ENCODE data around the gene EPB41L3.

Gene EPB41L3

GRCh38 chr18:5451871-5452270, 91.9 kb downstream of the EPB41L3 start:
- no peak for DNase-seq (ENCODE audit: low read depth)

- DNase-seq (ENCODE audit: low read depth), result no peak
Measured at GRCh38 chr18:5451150-5451549, 92.6 kb downstream of the EPB41L3 start.

- no peak for DNase-seq (ENCODE audit: low read depth)
Measured at GRCh38 chr18:5449858-5450509, 93.8 kb downstream of the EPB41L3 start.

- no peak for DNase-seq (ENCODE audit: low read depth)
Measured at GRCh38 chr18:5447442-5447841, 96.4 kb downstream of the EPB41L3 start.

GRCh38 chr18:5444847-5445246, 99.0 kb downstream of the EPB41L3 start:
- DNase-seq (ENCODE audit: low read depth), result no peak

- no peak for DNase-seq (ENCODE audit: low read depth)
Measured at GRCh38 chr18:5444269-5444668, 99.5 kb downstream of the EPB41L3 start.

- no peak for DNase-seq (ENCODE audit: low read depth)
Measured at GRCh38 chr18:5439986-5440696, 103.7 kb downstream of the EPB41L3 start.

- DNase-seq (ENCODE audit: low read depth), result no peak
Measured at GRCh38 chr18:5434425-5434824, 109.4 kb downstream of the EPB41L3 start.

GRCh38 chr18:5431836-5432575, 111.8 kb downstream of the EPB41L3 start:
- no peak for DNase-seq (ENCODE audit: low read depth)

GRCh38 chr18:5430131-5430530, 113.7 kb downstream of the EPB41L3 start:
- no peak for DNase-seq (ENCODE audit: low read depth)

- no peak for DNase-seq (ENCODE audit: low read depth)
Measured at GRCh38 chr18:5429681-5430080, 114.1 kb downstream of the EPB41L3 start.

- DNase-seq (ENCODE audit: low read depth), result no peak
Measured at GRCh38 chr18:5425721-5426120, 118.1 kb downstream of the EPB41L3 start.

GRCh38 chr18:5424903-5425664, 118.7 kb downstream of the EPB41L3 start:
- no peak for DNase-seq (ENCODE audit: low read depth)

GRCh38 chr18:5422626-5423025, 121.2 kb downstream of the EPB41L3 start:
- no peak for DNase-seq (ENCODE audit: low read depth)

GRCh38 chr18:5421981-5422380, 121.8 kb downstream of the EPB41L3 start:
- no peak for DNase-seq (ENCODE audit: low read depth)

GRCh38 chr18:5420906-5421305, 122.9 kb downstream of the EPB41L3 start:
- no peak for DNase-seq (ENCODE audit: low read depth)

GRCh38 chr18:5419601-5420000, 124.2 kb downstream of the EPB41L3 start:
- no peak for DNase-seq (ENCODE audit: low read depth)

GRCh38 chr18:5419030-5419429, 124.8 kb downstream of the EPB41L3 start:
- no peak for DNase-seq (ENCODE audit: low read depth)

GRCh38 chr18:5417342-5417741, 126.5 kb downstream of the EPB41L3 start:
- no peak for DNase-seq (ENCODE audit: low read depth)

- no peak for DNase-seq (ENCODE audit: low read depth)
Measured at GRCh38 chr18:5416112-5416511, 127.7 kb downstream of the EPB41L3 start.

- DNase-seq (ENCODE audit: low read depth), result no peak
Measured at GRCh38 chr18:5415665-5416064, 128.1 kb downstream of the EPB41L3 start.

GRCh38 chr18:5415031-5415430, 128.8 kb downstream of the EPB41L3 start:
- no peak for DNase-seq (ENCODE audit: low read depth)
